NCI-H1436 (cell line): ENCODE results near the gene CETN2.
"Not testable (repeated sequence)": the region's sequence is repeated elsewhere in the genome, so short reads cannot be mapped to it uniquely, and the experiment has no call there.

Experiments
- DNase-seq: peaks from one replicate; lab custom pipeline; 2025; lab: John Stamatoyannopoulos, UW

Gene CETN2

DNA sequence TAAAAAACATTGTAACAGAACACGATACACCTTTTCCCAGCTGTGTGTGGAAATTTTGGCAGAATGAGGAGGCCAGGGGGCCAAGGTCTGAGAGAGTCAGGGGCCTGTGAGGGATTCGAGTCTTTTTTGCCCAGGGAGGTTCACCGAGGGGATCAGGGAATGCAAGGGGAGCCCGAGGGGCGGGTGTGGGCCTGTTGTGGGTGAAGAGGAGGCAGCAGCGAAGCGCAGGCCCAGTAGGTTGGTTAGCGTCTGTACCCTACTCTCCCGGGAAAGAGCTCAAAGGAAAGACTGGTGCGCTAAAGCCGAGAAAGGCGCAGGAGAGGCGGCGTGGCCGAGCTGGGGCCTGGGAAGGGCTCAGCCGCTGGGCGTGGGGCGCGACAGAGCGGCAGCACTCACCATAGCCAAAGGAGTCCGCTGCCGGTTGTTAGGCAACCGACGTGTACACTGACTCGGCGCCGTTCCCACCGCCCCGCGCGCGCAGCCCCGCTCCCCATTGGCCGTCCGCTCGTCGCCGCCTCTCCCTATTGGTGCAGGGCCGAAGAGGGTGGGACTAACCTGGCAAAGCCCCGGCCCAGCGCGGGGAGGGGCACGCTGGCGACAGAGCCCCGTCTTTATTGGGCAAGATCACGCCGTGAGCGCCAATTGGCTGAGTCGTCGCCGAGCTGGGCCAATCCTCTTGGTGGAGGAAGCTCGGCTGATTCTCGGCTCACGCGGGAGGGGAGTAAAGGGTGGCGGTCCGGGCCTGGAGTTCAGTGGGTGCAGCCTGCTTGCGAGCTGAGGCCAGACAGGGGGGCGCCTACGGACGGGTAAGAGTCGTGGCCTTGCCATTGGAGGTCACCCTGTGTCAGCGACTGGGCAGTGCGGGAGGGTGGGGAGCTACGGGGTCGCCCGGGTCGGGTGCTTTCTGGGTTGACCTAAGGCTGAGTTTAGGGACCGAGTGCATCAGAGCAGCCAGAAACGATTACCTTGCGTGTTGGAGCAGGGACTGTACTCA lies at the start of gene CETN2, which contains the start of gene NSDHL:
Gene CETN2 (minus strand): TSS at position 446 of the 994 bp plus-strand sequence. CDS start 47 bp downstream, at position 399.
Gene NSDHL (plus strand): TSS at position 752 of the 994 bp plus-strand sequence. CDS start 15,262 bp downstream, outside the sequence.
- DNase-seq, result peak; percentile 97

DNA sequence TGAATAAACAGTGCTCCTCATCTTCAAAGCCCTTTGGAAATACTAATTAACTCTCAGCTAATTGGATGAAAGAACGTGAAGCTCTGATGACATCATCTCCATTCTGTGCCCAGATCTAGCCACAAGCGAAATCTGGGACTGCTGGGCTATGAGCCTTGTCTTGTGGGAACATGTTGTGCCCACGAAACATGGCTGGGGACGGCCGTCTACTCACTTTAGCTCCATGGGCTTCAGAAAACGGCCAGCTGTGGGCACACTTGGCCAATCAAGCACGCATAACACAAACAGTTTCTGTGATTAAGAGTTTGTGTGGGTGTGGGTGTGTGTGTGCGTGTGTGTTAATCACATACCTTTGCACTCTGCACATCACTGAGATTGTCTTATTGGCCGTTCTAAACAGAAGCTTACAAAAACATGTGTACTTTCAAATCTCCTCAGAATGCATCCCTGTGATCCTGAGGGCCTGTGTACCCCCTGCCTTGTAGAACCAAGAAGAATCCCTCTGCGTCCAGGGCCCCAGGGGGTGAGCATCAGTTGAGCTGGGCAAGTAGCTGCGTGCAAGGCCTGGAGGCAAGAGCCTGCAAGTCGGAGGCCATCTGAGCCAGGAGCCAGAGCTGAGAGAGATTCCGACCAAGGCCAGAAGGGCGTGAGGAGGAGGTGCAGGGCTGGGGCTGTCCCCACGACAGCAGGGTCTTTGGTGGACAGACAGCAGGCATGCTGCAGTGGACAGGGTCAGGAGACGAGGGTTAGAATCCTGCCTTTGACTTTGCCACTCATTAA lies 48.6 kb upstream of the CETN2 start:
- DNase-seq, result no peak

DNA sequence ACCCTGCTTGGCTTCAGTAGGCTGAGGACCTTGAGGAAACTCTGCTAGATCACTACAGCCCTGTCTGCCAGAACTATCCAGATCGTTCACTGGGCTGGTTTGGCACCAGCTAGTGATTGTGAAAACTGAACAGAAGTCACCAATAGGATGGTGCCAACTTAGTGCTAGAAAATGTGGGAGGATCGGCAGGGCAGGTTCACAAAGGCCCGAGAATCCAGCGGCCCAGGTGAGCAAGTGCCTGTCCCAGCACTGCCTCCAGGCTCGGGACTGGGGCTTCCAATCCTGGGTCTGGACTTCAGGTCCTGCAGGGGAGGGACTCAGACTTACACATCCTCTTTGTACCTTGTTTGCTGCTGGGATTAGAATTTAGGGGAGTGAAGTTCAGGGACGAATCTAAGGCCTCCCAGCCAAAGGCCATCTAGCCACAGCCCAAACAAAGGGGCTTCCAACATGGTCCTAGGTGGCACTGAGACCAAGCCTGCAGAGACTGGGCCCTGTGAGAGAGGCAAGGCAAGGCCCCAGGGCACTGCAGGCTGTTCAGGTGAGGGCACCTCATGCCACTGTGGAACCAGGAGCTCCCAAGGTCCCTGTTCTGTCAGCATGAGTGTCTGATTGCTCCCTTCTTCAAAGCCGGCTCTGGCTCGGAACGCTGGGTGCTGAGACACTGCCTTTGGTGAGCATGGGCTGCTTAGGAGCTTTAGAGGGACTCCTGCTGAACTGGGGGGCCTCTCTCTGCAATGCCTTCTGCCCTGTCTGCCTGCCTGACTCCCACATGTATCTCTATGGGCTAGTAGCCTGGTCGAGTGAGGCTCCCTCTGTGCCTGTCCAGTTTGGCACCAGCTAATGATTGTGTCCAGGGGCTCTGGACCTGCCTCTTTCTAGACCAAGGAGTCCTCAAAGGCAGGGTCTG lies 46.6 kb upstream of the CETN2 start:
- no peak for DNase-seq

DNA sequence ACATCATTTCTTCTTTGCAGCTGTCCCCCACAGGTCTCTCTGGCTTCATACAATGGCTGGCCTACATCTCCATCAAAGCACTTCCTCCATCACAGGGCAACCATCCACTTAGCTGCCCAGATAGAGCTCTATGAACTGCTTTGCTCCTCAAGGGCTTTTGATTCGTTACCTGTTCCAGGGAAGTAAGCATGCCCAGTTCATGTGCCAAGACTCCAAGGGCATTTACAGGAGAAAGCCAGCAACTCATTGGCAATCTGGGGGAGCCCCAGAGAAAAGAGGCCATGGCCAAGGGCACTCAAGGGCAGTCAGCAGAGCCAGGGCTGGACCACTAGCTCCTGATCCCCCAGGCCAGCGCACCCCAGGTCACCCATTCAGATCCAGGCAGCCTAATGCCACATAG lies 42.8 kb upstream of the CETN2 start:
- no peak for DNase-seq

DNA sequence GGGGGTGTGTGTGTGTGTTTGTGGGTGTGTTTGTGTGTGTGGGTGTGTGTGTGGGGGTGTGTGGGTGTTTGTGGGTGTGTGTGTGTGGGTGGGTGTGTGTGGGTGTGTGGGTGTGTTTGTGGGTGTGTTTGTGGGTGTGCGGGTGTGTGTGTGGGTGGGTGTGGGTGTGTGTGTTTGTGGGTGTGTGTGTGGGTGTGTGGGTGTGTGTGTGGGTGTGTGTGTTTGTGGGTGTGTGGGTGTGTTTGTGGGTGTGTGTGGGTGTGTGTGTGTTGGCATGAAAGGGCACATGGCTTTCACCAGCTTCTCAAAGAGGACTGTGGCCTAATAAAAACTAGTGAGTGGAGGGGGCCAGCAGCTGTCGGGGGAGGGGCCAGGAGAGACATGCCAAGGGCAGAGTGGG lies 42.0 kb upstream of the CETN2 start:
- DNase-seq, result no peak

DNA sequence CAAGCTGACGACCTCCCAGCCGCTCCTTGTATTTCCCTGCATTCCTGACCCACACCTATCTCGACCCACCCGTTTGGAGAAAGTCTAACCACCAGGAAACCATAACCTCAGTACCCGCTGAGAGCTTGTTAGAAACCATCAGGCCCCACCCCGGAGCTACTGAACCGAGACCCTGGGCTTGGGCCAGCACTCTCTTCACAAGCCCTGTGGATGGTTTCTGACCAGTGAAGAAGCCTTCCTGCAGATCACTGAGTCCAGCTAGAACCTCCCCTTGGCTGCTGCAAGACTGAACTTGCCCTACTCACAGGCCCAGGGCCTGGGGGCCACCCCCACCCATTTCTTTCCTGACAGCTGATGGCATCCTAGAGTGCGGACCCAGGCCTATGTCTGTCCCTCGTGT lies 40.7 kb upstream of the CETN2 start:
- DNase-seq, result no peak

DNA sequence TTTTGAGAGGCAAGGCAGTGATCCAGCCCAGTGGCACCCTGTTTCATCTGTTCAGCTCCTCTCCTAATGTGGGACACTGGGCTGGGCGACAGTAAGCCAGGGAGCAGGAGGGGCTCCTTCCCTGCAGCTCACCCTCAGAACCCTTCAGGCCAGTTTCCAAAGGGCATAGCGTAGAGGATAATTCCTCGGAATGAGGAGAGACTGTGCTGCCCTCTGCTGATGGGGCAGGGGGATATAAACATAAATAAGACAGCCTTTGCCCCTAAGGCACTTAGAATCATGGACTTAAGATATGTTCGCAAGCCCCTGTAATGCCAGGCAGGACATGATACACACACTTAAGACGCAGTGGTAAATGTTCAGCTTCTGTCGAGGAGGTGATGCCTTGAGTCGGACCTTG lies 39.4 kb upstream of the CETN2 start:
- DNase-seq, result no peak

DNA sequence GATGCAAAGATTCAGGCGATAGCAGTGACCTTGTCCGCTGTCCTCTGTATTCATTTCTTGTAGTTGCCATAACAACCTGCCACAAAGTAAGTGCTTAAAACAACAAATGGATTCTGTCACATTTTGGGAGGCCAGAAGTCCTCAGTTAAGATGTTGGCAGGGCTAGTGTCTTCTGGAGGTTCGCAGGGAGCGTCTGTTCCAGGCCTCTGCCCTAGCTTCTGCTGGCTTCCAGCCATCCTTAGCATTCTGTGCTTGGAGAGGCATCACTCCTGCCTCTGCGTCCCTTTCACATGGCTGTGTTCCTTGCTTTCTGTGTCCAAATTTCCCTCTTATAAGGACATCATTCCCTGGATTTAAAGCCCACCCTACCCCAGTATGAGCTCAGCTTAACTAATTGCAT lies 35.8 kb upstream of the CETN2 start:
- DNase-seq, result no peak

DNA sequence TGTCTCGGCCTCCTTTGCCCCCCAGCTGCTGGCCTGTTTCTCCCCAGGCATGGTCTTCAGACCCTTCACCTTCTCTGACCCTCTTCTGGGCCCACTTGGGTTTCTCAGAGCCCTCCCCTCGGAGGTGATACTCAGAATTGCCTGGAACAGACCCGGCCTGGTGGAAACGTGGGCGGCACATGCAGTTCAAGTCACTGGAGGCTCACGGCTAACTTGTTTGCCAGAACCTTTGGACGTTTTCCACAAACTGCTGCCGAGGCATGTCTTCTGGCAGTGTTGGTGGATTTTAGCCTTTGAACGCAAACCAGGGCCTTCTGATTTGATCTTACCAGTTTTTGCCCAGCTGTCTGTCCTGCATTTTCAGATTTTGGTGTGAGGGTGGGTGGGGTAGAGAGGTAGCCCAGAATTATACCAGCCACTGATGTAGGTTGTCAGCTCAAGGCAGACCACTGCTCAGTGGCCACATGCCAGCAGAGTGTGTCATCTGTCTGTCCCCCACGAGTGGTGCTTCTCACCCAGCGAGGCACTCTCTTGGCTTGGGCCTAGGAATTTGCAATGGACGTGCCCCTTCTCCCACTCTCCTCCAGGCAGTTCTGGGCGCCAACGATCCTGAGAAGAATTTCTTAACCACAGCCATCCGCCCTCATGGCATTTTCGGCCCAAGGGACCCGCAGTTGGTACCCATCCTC lies 34.8 kb upstream of the CETN2 start:
- DNase-seq, result no peak

DNA sequence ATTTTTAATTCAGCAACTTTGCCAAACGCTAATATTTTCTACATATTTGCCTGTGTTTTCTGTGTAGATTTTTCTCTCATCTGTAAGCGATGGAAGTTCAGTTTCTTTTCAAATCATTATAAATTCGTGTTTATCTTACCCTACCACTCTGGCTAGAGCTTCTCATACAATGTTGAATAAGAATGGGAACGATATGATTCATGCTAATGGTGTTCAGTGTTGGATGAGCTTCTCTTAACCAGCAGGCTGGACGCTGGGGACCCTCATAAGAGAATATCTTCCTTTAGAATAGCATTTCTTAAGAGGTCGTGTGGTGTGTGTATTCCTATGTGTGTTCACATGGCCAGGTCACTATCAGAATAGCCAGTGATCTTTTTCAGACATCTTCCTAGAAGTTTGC lies 31.3 kb upstream of the CETN2 start:
- DNase-seq, result no peak

DNA sequence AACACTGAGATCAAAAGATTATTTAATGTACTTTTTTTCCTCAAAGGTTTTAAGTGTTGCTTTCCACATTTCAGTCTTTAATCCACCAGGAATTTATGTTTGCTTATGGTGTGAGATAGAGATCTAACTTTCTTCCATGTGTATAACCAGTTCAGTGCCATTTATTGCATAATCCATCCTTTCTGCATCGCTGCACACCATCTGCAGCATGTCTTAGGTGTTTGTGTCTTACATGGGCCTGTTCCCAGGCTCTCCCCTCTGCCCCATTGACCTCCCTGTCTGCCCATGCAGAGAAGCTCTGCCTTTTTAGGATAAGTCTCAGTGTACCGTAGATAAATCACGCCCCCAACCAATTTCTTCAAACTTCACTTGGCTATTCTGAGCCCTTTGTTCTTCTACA lies 30.6 kb upstream of the CETN2 start:
- no peak for DNase-seq

DNA sequence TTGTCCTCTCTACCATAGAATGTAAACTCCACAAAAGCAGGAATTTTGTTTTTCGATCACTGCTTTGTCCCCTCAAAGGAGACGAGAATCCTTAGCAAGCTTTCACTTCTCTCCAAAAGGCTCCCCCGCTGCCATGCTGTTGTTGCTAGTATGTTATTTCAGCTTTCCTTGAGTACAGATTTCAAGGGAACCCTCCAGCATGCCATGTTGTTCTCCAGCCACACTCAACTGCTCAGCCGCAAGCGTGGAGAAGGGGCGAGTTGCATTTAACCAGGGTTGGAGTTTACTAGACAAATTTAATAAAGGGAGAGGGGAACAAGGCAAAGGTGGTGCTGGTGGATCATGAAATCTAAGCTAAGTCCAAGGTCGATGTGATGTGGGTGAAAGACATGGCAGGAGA lies 23.4 kb upstream of the CETN2 start:
- no peak for DNase-seq

DNA sequence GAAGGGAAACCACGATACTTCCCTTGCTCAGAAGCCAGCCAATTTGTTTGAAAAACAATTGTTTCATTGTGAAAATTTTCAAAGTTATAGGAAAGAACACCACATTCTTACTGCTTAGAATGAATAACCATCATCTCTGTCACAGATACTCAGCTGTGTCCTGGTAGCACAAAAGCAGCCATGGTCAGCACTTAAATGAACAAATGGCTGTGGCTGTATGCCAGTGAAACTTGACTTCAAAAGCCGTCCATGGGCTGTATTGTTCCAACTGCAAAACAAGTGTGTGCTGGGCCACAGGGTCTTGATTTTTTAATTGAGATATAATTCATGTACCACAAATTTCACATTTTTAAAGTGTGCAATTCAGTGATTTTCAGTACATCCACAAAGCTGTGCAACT lies 19.9 kb upstream of the CETN2 start:
- no peak for DNase-seq

DNA sequence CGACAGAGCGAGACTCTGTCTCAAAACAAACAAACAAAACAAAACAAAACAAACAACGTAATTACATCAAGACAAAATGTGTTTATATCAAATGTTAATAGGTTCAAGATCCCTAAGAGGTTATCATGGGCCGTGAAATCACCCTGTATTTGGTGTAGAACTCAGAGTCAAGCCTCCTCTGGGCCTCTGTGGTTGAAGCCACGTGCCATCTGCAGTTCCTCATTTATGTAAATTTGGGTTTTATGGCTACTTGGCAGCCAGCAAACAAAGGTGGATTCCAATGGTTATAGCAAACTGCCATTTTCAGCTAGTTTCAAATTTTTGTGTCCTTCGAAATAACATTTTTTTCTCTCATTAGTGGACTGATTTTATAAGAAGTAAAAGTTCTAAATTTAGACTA lies 16.7 kb upstream of the CETN2 start:
- no peak for DNase-seq

DNA sequence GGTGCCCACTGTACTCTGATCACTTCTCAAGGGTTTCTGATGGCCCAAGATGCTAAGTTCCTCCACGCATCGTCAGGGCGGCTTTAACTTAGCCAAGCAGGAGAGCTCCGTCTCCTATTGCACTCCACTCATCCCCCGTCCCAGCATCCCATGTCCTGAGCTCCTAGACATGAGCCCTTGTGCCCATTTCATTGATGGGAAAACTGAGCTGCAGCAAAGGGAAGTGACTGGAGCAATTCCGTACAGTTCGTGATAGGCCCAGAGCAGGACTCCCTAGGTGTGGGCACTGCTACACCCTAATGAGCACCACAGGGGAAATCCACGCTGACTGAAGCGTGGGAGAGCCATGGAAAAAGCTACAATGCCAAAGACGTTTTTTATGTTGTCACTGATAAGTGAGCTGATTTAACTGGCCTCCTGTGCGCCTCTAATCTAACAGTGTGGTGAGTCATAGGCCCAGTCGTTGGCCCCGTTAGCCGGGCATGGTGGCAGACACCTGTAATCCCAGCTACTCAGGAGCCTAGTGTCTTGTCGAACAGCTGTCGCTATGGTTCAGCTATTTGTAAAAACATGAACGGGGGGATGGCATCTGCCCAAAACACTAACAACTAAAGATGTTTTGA lies 15.2 kb upstream of the CETN2 start:
- DNase-seq, result no peak

DNA sequence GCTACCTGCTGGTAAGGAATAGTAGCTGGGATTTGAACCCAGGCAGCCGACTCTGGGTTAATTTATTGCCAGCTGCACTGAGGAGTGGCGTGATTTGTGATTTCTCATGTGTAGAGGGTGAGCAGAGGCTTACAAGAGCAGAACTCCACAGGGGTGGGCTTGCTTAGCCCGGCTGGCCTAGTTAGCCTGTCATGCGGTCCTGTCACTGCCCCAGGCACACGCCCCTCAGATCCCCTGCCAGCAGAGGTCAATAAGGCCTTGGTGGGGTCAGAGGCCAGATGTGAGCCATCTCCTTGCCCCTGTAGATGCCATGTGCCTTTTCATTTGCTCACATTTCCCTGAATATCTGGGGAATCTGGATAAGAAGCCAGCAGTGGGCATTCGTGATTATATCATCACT lies 13.7 kb upstream of the CETN2 start:
- no peak for DNase-seq

DNA sequence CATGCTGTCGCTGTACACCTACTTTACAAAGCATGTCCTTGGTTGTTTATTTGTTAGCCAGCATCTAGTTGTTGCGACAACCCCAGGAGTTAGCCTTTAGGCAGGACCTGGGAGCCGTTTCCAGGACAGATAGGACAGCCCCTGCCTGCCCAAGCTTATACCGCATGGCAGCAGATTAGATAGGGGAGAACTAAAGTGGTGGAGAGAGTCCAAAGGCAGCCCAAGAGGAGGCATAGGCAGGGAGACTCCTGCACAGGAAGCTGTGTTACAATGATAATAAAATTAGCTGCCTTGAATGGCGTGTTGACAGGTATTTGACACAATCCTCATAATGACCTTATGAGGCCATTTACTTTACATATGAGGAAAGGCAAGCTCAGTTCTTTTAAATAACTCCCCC lies 13.3 kb upstream of the CETN2 start:
- DNase-seq, result no peak

DNA sequence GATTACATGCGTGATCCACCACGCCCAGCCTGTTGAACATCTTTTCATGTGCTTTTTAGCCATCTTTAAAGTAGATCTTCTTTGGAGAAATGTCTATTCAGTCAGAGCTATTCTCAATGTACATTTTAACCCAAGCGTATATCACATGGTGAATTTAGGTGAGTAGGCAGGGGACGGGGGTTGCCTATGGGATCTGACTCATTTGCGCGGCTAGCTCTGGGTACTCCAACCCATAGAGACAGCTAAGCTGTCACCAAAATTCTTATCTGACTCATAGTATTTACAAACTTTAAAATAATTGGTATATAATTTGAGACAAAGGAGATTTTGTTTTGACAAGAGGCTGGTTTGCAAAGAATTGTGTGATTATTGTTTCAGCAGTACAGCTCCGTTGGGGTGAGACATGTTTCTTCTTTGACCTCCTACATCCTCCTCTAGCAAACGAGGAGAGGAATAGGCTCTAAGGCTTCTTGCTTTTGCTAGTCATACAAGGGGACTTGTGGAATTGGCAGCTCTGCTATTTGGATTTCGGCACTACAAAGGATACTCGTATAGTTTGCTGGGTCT lies 12.3 kb upstream of the CETN2 start:
- no peak for DNase-seq

DNA sequence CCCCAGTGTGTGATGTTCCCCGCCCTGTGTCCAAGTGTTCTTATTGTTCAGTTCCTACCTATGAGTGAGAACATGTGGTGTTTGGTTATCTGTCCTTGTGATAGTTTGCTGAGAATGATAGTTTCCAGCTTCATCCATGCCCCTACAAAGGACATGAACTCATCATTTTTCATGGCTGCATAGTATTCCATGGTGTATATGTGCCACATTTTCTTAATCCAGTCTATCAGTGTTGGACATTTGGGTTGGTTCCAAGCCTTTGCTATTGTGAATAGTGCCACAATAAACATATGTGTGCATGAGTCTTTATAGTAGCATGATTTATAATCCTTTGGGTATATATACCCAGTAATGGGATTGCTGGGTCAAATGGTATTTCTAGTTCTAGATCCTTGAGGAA lies 4.9 kb upstream of the CETN2 start:
- not testable (repeated sequence) for DNase-seq

DNA sequence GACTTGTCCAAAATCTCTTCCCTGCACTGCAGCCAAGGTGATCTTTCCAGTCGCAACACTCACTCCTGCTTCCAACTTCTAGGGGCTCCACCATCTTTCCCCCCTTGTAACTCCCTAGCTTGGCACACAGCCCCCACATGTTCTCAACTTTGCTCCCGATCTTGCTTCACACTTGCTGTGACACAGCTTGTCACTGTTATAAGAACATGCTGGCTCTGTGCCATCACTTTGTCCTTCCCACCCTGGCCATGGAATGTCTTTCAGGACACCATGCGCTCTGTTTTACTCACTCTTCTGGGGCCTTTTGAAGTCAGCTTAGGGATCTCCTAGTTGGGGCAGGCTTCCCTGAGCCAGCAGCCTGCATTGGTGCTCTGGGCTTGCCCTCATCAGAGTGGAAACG lies 2.8 kb upstream of the CETN2 start:
- DNase-seq, result no peak

DNA sequence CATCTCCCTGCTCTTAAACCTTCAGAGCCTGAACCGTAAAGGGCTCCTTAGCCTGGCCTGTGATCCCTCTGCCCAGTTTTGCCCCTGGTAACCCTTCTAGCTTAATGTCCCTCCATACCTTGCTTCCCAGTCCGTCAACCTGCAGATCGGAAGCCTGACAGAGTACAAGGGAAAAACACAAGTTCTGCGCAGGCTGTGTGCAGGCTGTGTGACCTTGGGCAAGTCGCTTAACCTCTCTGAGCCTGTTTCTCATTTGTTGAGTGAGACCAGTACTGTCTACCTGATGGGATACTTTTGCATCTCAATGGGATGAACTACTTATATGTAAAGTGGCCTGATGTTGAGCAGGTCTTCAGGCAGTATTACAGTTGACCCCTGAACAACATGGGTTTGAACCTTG lies 2.0 kb upstream of the CETN2 start:
- no peak for DNase-seq
